HG03457 (cell line): ENCODE measurements around the gene GAS2L2.
"Not testable (repeated sequence)": the region's sequence is repeated elsewhere in the genome, so short reads cannot be mapped to it uniquely, and the experiment has no call there.

Experiments
- ATAC-seq: cut with Tn5 transposase; IDR thresholded peaks from one replicate; pipeline ENCODE4 v1.9.1; 2021; ENCODE audit warnings: moderate number of reproducible peaks; ENCODE audit not compliant: unreplicated experiment

GAS2L2 gene

DNA sequence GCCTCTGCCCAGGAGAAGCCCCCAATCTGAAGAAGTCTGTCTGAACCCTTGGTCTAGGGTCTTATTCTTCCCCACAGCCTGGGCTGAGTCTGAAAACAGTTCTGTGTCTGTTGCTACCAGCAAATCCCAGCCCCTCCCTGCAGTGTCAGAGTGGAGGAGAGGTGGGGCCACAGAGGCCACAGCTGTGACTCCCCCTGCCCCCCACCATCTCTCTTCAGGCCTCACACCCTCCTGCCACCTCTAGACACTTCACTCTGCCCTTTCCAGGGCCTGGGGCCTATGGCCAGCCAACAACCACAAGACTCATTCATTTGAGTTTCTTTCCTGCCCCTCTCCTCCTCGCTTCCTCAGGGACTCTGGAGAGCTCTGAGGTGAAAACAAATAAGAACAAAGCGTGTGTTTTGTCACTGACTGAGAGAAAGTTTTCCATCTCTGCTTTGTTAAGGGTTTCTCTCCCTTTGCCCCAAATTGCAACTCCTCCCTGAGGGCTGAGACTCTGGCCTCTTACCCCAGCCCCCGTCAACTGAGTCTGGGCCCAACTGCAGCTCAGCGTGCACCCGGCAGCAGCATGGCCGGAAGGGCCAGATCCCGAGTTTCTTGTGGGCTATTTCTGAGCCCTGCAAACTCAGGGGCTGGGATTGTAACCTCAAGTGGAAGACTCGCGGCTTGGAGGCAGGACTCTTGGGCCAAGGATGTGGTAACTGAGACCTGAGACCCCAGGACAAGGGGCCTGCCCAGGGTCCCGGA is 20.8 kb upstream of the GAS2L2 start:
- ATAC-seq: no peak

DNA sequence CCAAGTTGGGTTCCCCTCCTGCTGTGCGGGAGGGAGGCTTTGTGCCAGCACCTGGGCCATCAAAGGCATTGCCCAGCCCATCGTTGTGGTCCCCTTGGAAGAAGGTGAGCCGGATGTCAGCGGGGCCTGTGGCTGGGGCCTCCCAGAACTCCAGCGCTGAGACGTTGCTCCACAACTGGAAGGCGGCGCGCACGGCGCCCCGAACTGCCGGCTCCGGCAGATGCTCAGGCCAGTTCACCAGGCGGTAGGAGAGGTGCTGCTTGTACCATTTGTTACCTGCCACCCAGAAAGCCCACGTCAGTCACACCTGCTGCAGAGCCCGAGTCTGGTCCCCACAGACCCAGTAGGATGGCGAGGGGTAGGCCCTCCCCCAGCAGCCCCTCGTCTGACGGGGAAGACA is 20.1 kb upstream of the GAS2L2 start:
- ATAC-seq: no peak

DNA sequence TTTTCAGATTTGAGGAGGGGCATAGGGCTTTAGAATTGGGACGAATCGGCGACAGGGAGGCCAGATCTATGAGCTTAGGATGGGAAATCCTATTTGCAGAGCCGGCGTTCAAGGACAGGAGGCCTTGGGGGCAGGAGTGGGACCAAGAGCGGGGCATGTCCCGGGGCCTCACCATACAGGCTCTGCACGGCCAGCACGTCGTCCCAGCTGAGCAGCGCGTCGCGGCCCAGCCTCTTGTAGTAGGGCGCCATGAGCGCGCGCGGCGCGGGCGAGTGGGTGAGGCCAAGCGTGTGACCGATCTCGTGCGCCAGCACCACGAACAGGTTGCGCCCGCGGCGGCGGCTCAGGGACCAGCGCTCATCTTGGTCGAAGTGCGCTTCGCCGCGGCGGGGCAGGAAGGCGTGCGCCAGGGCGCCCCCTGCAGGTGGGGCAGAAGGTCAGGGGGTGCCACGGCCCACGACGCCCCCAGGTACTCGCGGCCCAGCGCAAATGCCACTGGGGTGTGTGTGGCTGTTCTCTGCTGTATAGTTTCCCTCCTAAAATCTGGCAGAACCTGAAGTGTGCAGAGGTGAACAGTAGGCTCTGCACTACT is 17.0 kb upstream of the GAS2L2 start:
- ATAC-seq: no peak

DNA sequence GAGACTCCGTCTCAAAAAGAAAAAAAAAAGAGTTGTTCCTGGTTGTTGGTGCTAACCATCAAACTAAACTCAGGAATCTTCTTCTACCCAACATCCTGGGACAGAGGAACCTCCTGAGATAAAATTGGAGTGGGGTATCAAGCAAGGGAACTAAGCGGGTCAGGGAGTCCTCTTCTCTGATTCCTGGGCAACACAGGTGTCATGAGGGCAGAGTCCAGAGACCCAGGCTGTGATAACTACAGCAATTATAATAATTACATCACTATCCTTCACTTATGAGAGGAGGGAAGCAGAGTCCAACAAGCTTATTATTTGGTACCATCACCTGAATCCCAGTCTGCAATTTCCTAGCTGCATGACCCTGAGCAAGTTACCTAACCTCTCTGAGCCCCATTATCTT is 15.8 kb upstream of the GAS2L2 start:
- no peak for ATAC-seq

DNA sequence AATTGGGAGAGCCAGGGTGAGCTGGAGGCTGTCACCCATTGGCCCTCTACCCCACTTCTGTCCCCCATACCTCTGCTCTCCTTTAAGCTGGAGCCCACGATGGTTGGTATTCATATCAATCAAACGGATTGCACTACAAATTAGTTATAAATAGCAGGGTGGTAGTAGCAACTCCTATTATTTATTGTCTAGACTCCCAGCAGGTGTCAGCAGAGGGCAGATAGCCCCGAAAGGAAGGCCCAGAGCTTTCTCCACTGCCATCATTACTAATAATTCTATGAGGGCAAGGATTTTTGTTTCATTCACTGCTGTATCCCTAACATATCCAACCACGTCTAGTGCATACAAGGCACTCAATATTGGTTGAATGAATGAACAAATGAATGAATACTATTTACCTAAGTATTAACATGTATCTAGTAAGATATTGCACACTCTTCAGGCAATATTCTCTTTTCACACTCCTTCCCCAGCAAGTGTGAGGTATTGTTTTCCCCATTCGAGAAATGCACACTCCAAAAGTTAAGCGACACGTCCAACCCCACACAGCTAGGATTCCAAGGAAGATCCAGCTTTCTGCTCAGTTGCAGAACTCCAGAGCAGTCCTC is 14.0 kb upstream of the GAS2L2 start:
- no peak for ATAC-seq

DNA sequence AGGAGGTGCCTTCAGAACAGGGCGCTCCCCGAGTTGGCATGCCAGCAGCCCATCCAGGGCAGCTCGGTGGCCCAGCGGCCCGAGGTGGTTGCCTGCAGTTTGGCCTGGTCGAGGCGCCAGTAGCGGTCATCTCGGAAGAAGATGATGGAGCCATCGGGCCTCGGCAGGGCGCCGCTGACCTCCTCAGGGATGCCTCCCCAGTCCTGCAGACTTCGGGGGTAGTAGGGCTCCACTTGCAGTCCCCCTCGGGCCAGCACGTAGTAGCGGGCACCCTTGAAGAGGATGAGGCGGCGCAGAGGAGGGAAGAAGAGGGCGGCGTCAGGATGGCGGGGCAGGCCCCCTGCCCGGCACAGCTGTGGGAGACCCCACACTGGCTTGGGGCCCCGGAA is 13.4 kb upstream of the GAS2L2 start:
- no peak for ATAC-seq

DNA sequence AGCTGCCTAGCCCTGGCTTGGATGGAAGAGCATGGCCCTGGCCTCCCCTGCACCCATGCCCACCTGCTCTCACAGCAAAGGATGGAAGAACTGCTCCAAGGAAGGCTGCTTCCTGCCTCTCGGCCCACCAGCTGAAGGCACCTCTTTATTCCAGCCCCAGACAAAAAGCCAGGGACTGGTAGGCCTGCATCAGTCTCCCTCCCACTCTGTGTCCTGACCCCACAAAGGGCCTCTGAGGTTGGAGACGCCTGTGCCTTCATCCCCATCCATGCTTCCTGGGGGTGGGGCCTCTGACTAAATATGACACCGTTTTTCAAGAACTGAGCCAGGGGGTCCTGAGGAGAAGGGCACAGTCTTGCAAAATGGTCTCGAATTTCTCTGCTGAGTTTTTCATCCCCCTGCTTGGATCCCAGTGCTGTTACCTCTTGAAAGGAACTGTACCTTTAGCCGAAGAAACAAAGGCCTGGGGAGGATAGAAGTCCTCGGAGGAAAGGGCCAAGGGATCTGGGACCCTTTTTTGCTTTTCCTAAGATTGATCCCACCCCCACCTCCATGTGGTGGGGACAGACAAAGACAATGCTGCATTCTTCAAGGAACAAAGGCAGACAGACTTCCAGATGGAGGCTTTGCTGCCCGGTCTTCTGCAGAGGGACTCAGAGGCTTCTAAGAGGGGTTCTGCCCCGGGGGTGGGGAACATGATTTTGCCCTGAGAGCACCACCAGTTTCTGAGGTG is 12.9 kb upstream of the GAS2L2 start:
- ATAC-seq: no peak

DNA sequence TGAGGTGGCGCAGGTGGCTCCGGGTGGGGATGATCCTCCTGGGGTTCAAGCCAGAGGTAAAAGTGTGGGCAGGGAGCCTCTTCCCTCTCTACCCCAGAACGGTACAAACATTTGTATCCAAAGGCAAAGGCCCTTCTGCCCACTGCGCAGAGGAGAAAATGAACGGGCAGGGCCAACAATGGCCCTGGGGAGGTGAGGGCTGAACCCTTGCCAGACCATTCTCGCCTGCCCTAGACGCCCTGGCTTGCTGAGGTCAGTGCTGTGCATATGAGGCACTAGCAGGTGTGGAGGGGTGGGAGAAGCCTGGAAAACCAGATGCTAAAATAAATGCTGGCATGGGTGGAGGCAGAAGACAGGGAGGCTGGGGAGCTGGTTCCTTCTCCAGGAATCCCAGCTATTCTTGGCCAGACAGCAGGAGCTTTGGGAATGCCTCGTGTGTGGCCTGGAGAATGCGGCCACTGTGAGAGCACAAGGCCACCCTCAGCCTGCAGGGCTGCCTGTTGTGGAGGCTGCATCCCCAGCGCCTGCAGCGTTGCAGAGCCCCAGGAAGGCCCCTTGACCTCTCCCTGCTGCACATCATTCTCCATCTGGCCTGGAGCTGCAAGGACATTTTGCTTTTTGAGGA is 12.2 kb upstream of the GAS2L2 start:
- ATAC-seq: no peak

DNA sequence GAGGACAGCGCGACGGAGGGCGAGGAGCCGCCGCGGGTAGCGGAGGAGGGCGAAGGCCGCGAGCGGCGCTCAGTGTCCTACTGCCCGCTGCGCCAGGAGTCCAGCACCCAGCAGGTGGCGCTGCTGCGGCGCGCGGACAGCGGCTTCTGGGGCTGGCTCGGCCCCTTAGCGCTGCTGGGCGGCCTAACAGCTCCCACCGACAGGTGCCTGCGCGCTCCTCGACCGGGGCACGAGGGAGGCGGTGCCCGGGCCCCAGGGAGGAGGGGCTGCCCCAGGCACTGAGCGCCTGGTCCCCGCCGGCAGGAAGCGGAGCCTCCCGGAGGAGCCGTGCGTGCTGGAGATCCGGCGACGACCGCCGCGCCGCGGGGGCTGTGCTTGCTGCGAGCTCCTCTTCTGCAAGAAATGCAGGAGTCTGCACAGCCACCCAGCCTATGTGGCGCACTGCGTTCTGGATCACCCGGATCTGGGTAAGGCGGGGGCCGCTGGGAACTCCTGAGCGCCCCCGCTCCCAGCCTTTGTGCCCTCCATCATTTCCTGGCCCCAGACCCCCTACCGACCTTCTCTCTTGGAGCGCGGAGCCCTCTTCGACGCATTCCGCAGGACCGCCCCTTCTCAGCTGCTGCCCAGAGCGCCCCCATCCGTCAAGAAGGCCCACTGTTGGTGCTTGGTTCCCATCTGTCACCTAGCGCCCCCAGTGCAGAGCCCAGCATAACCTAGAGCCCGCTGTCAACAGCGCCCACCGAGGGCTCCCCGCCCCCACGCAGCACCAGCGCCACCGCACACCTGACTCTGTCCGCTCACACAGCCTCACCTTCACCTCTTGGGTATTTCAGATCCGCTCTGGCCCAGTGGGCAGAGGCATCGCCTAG is 11.3 kb upstream of the GAS2L2 start:
- ATAC-seq: no peak

DNA sequence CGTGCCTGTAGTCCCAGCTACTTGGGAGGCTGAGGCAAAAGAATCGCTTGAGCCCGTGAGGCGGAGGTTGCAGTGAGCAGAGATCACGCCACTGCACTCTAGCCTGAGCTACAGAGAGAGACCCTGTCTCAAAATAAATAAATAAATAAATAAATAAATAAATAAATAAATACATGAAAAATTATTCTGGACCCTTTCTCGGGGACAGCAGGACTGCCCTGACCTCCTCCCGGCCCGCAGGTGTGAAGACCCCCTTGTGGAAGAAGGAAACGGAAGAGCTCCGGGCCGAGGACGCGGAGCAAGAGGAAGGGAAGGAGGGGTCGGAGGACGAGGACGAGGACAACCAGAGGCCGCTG is 10.7 kb upstream of the GAS2L2 start:
- ATAC-seq: no peak

DNA sequence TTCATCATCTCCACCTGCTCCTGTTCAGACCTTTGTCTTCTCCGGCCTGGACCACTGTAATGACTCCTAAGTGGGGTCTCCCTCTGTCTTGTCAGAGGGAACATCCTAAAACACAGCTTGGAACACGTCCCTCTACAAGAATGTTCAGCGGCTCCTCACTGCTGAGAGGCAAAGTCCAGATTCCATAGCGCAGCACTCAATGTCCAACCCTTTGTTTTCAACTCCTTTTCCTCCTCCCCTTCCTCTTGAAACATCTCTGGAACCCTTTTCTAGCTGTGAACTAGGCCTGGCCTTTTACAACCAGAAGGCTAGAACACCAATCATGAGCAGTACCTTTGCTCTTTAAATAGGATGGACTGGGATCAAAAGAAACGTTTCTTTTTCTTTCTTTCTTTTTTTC is 8.6 kb upstream of the GAS2L2 start:
- ATAC-seq: no peak

DNA sequence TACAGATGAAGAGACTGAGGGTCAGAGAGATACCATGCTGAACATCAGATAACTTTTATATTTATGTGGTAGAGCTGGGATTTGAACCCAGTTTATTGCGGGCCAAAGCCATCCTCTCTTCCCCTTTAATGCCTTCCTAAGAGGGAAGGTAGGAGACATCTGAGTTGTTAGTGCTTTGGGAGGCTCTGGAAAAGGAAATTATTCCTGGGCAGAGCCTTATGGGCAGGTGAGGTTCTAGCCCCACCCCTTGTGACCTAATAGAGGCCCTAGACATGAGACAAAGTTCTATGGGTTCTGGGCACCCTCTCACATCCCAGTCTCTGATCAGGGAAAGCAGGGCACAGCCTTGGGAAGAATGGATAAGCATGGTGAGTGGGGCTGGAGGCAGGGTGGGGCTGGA is 7.5 kb upstream of the GAS2L2 start, which contains the start of gene C17orf50:
TSS of gene C17orf50 (plus strand) at position 301 of the 400 bp plus-strand sequence. CDS start at position 356, 55 bp downstream.
- ATAC-seq: no peak

DNA sequence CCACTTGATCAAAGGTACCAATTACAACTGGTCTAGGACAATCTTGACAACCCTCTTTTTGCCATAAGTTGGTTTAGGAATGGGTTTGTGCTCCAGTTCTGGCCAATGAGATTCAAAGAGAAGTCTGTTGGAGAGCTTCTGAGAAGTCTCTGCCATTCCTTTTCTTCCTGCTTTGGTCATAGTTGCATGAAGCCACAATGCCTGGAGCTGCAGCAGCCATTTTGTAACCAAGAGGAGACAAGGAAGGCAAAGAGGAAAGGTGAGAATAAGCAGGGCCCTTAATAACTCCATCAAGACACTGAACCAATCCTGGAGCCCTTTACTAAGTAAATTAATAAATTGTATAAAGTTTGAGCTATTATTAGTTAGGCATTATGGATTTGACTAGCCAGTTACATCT is 4.2 kb upstream of the GAS2L2 start:
- ATAC-seq: no peak

DNA sequence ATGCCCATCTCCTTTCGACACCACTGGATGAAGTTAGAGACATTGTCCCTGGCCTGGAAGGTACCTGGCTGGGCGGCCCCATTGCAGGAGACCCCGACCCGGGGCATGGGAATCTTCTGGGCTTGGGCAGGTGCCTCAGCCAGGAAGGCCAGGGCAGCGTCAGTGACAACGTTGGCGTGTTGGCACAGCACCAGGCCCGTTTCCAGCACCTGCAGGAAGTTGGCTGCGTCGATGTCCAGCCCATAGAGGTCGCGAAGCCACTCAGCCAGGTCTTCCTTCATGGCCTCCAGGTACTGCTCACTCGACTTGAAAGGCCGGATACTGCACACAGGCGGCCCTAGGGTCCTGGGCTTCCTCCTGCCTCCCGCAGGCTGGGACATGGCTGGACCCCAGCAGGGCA is 568 bp downstream of the GAS2L2 start:
- no peak for ATAC-seq

DNA sequence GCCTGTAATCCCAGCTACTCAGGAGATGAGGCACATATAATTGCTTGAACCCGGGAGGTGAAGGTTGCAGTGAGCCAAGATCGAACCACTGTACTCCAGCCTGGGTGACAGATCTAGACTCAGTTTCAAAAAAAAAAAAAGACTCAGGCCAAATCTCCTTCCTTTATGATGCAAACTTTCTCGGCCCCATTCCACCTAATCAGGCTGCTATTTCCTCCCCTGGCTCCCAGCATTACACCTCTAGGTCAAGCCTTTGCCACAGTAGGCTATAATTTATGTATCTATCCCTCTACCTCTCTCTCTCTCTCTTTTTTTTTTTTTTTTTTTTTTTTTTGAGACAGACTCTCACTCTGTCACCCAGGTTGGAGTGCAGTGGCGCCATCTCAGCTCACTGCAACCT is 1.5 kb downstream of the GAS2L2 start:
- not testable (repeated sequence) for ATAC-seq

DNA sequence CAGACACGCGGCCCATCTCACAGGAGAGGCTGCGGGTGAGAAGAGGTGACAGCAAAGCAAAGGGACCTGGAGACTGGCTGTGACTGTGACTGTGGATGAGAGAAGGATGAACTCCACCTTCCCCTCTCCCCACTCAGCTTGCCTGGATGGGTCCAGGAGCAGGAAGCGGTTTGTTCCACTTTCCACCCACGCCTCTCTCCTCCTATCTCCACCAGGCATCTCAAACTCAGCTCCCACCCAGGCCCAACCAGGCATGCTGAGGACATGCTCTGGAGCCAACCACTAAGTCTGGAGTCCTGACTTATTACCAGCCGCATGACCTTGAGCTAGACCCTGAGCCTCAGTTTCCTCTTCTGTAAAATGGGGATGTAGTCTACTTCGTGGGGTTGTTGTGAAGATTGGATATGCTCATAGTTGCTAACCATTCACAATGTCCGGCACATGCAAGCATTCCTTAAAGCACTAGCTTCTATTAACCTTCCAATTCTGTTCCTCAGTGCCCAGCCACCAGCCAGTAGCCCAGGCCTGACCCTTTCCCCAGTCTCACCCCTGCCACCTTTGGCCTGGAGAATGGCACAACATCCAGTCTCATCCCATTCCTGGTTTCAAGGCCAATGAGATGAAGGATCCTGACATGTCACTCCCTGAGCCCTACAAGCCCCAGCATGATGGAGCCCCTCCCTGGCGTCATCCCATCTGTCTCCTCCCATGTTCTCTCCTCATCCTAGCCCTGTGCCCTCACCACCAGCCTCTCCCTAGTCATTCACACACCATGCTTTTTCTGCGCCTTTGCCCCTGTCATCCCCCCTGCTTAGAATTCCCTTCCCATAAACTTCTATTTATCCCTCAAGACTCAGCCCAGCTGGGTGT is 2.3 kb downstream of the GAS2L2 start:
- ATAC-seq: no peak

DNA sequence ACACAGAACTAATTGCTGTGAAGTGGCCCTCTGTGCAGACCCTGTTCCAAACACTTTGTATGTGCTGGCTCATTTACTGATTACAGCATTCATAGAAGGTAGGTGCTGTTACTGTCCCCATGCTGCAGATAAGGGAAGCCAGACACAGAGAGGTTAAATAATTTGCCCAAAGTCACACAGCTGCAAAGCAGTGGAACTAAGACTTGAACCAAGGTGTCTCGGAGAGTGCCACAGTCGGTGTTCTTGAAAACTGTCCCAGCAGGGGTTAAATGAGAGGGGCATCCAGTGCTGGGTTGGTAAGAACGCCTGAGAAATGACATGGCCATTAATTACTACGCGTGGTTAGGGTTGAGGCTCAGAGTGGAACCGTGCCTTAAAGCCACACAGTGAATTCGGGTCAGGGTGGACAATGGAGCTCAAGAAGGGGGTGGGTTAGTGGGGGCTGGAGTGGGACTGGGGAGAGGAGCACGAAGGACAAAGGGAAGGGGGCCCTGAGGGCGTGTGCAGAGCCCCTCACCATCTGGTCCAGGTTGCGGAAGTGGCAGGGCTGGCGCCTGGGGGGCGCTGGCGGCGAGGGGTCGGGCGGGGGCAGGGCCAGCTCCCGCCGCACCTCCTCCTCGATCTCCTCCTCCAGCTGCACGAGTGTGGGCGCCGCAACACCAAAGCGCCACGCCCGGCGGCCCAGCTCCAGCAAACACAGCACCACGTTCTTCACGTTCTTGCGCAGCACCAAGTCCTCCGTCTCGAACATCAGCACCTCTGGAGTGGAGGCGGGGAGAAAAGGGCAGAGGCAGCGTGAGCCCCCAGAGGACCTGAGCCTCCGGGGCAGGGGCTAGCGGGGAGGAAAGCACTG is 3.3 kb downstream of the GAS2L2 start:
- no peak for ATAC-seq

DNA sequence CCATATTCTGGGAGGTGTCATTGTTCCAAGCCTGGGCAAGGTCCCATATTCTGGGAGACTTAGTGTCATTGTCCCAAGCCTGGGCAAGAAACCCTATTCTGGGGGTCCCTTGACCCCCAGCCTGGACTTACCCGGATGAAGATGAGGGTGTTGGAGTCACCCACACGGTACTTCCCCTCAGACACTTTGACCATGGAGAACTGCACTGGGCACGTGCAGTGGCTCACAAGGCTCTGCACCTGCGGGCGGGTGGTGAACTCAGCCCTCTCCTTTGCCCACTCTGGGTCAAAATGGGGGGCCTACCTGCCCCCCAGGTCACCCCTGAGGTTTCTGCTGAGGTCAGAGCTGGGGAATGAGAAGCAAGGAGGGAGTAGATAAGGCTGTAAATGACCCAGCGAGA is 4.1 kb downstream of the GAS2L2 start:
- ATAC-seq: no peak
